ENCODE data around the gene VPS37D.

GRCh38 chr7:73645643-73646174 lies 21.9 kb upstream of the VPS37D start:
- TF ChIP-seq CTCF (IDR thresholded peaks at IDR 0.05) (no peak), TCF7L2 (IDR thresholded peaks at IDR 0.05; ENCODE audit: low read depth, low read length) (no peak), REST (IDR thresholded peaks at IDR 0.05; ENCODE audit: insufficient read depth in 1 of 2, low read depth in 2 of 2, low read length in 1 of 2) (no peak), POLR2AphosphoS5 (IDR thresholded peaks at IDR 0.05; ENCODE audit: low read depth, low read length) (no peak)
